Stomach (tissue), 9 donors: ENCODE measurements around the gene MYZAP. TPM values are rescaled to one million over a fixed set of nuclear protein-coding genes. Genes with fewer than 3 reads are reported as not detected.

ENCODE experiments used
- DNase-seq, 2 donors: peaks; one replicate each; pipeline versions ENCODE4 v3.0.0 to v3.0.0-alpha.2; 2013 to 2019
- H3K27ac ChIP-seq, 5 donors: fragments of 200-600 bp in 4 of 5; sonication (generic) in 4 of 5; one replicate each; pipeline ENCODE4 v1.5.1; 2013 to 2019; ENCODE audit warnings: mild to moderate bottlenecking in 1 of 5, moderate library complexity in 1 of 5
- H3K27me3 ChIP-seq, 3 donors: fragments of 200-600 bp; sonication (generic); one replicate each; pipeline ENCODE4 v1.5.1; 2017 to 2019; ENCODE audit warnings: mixed run types in 1 of 3
- H3K36me3 ChIP-seq, 4 donors: fragments of 200-600 bp; sonication (generic); 1 replicate in 3 of 4; 2 replicates in 1 of 4; pipeline ENCODE4 v1.5.1; 2016 to 2019
- H3K4me1 ChIP-seq, 4 donors: fragments of 200-600 bp; sonication (generic); one replicate each; pipeline ENCODE4 v1.5.1; 2016 to 2019
- H3K4me3 ChIP-seq, 4 donors: fragments of 200-600 bp; sonication (generic) in 3 of 4; one replicate each; pipeline ENCODE4 v1.5.1; 2016 to 2019; ENCODE audit warnings: mild to moderate bottlenecking in 1 of 4
- H3K9me3 ChIP-seq, 4 donors: fragments of 200-600 bp; sonication (generic); one replicate each; pipeline ENCODE4 v1.5.1; 2016 to 2019
- CTCF ChIP-seq, 7 experiments: fragments of 450-650 bp in 4 of 7; fragments of 200-600 bp in 3 of 7; sonication (generic) in 3 of 7; IDR thresholded peaks; one replicate each; pipeline ENCODE4 v1.5.1; 2016 to 2019; ENCODE audit warnings: antibody characterized with exemption in 7 of 7, control low read depth in 2 of 7, mild to moderate bottlenecking in 1 of 7
- EP300 ChIP-seq: sonication (generic); formaldehyde crosslinking; IDR thresholded peaks from one replicate; pipeline ENCODE4 v1.6.1; 2017; ENCODE audit warnings: antibody characterized with exemption
- POLR2A ChIP-seq, 4 donors: fragments of 450-650 bp; IDR thresholded peaks; one replicate each; pipeline ENCODE4 v1.6.1; 2016; ENCODE audit warnings: antibody characterized with exemption in 4 of 4, control low read depth in 2 of 4, mild to moderate bottlenecking in 1 of 4, moderate library complexity in 1 of 4
- POLR2AphosphoS5 ChIP-seq, 3 donors: sonication (generic); formaldehyde crosslinking; IDR thresholded peaks; one replicate each; pipeline ENCODE4 v1.6.1; 2016; ENCODE audit warnings: antibody characterized with exemption in 3 of 3
- WGBS, 5 donors: extraction: QIAGEN DNeasy Blood & Tissue Kit in 3 of 5; methylation state at CpG; one replicate each; pipeline versions ENCODE4 v1.1.5 to v1.1.7; 2013 to 2018; 5-methylcytosine and 5-hydroxymethylcytosine counted together
- intact Hi-C: fragments of 100-400 bp; cut with DNase I; formaldehyde crosslinking; loops from one replicate; pipeline ENCODE4 v1.15.1; 2023; ENCODE audit warnings: low total_unique reads
- polyA plus RNA-seq, 3 donors: library from polyadenylated mRNA; stranded (reverse); fragments of 200-250 nt; gene quantifications; one replicate each; pipeline ENCODE4 v1.2.3, GENCODE V29; 2013
- total RNA-seq, 5 donors: library from RNA; depleted of rRNA; stranded (reverse); fragments of >200 nt; gene quantifications; one replicate each; pipeline versions ENCODE4 v1.1.0 to v1.2.3, GENCODE V29; 2014 to 2016
- donor health status: healthy with polysubstance abuse.
- donor health status: Bipolar disorder and iron deficiency.
- donor health status: healthy.

The MYZAP gene
- total and polyA plus RNA-seq, 8 donors = 9.4 to 59.8 (median 20.9) TPM; not detected in 1

DNA sequence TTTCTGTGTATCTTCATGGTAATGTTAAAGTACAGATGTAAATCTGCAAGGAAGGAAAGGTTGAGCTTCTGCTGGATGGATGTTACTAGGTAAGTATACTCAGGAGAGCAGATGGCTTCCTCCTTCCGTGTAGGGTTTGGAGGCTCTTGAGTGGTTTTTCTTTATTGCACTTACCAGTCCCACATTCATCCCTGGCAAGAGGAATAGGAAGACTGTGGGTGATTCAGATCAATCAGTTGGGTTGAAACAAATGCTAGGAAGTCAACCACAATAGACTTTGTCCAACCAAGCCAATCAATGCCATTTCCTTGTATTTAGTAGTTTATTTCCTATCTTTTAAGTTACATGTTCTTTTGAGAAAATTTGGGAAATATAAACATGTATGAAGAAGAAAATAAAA, 26.6 kb downstream of the MYZAP start:
- no peak for TF ChIP-seq EP300
- no peak overlapping the region for H3K27ac ChIP-seq
- peaks cover 0 to 15% (median 10%) of the 10 kb centered on the region in 4 donors for H3K4me1 ChIP-seq
- no peaks in the 10 kb centered on the region for H3K9me3 ChIP-seq
- no peaks in the 10 kb centered on the region for H3K27me3 ChIP-seq
- WGBS, 5 donors = 89 to 95% (median 90%) methylated on average over 1 of the region's 1 CpG
- peaks cover 4 to 38% (median 33%) of the 10 kb centered on the region in 4 donors for H3K36me3 ChIP-seq
- no peak overlapping the region for H3K4me3 ChIP-seq
- intact Hi-C loops = loop anchor here (10.0 kb wide), 1 partner anchor 54 kb away; no protein-coding TSS in a partner anchor
- no peak for DNase-seq

DNA sequence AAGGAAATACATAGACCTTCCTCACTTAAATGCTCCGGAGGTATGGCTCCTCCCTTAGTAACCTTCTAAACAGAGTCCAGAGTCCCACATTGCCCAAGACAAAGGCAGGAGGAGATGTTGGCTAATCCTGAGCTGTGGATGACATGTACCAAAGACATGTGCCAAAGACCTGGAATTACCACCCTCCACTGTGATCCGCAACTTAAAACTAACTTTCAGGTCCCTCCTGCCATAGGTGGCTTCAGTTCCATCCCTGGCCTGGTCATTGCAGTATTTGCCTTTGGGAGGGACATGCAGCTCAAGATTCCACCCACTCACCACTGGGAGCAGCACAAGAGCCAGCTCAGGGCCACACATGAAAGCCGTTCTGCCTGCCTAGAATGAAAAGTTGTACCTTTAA, 28.0 kb downstream of the MYZAP start:
- DNase-seq = no peak
- peaks cover 0 to 8% (median 7%) of the 10 kb centered on the region in 4 donors for H3K4me1 ChIP-seq
- H3K27ac ChIP-seq = no peak overlapping the region
- intact Hi-C loops = loop anchor here (10.0 kb wide), 1 partner anchor 55 kb away; no protein-coding TSS in a partner anchor
- H3K9me3 ChIP-seq = no peaks in the 10 kb centered on the region
- peaks cover 4 to 45% (median 34%) of the 10 kb centered on the region in 4 donors for H3K36me3 ChIP-seq
- TF ChIP-seq EP300 (no peak), CTCF (IDR thresholded peaks at IDR 0.05) (no peak)
- 79 to 88% (median 86%) methylated on average over 3 of the region's 3 CpGs for WGBS, 5 donors
- H3K27me3 ChIP-seq = no peaks in the 10 kb centered on the region
- H3K4me3 ChIP-seq = no peak overlapping the region

DNA sequence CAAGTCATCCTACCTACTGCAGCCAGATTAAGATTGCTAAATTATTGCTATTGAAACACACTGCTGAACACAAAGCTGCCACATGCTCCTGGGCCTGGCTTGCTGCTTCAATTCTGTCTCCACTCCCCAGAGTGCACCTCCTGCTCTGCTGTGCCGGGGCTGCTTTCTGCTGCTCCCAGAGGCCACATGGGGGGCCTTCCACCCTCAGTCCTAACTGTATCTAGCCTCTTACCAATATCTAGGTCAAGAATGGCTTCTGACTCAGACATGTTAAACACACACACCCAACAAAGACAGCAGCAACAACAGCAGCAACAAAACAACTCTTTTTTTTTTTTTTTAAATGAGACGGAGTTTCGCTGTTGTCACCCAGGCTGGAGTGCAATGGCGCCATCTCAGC, 33.0 kb downstream of the MYZAP start:
- TF ChIP-seq CTCF (IDR thresholded peaks at IDR 0.05) (no peak), EP300 (no peak), POLR2A (IDR thresholded peaks at IDR 0.05) (no peak), POLR2AphosphoS5 (IDR thresholded peaks at IDR 0.05) (no peak)
- intact Hi-C loops = no loop called here
- H3K27ac ChIP-seq = peak overlapping the region in 1 of 5 donors; percentile 52
- 80 to 86% (median 82%) methylated on average over 4 of the region's 4 CpGs for whole genome bisulfite sequencing, 5 donors
- H3K27me3 ChIP-seq = no peaks in the 10 kb centered on the region
- no peaks in the 10 kb centered on the region for H3K9me3 ChIP-seq
- no peak for DNase-seq
- H3K4me3 ChIP-seq = no peak overlapping the region
- peaks cover 0 to 13% (median 2%) of the 10 kb centered on the region in 4 donors for H3K4me1 ChIP-seq
- H3K36me3 ChIP-seq = peaks cover 0 to 52% (median 37%) of the 10 kb centered on the region in 4 donors

- intact Hi-C loops = no loop called here
- WGBS, 5 donors = 56 to 64% (median 61%) methylated on average over 10 of the region's 10 CpGs
- H3K4me3 ChIP-seq = no peak overlapping the region
- H3K4me1 ChIP-seq = peaks cover 0 to 13% (median 2%) of the 10 kb centered on the region in 4 donors
- no peak for DNase-seq
- peaks cover 0 to 58% (median 46%) of the 10 kb centered on the region in 4 donors for H3K36me3 ChIP-seq
- no peaks in the 10 kb centered on the region for H3K9me3 ChIP-seq
- no peak overlapping the region for H3K27ac ChIP-seq
- no peaks in the 10 kb centered on the region for H3K27me3 ChIP-seq
- no peak for TF ChIP-seq EP300
- no peak for TF ChIP-seq POLR2A (IDR thresholded peaks at IDR 0.05)
- TF ChIP-seq POLR2AphosphoS5 (IDR thresholded peaks at IDR 0.05) = no peak
- TF ChIP-seq CTCF (IDR thresholded peaks at IDR 0.05) = no peak
These were observed 34.2 kb downstream of the MYZAP start for GRCh38 chr15:57625703-57626448.
